ENCODE measurements around the gene ACOXL.

ACOXL gene

DNA sequence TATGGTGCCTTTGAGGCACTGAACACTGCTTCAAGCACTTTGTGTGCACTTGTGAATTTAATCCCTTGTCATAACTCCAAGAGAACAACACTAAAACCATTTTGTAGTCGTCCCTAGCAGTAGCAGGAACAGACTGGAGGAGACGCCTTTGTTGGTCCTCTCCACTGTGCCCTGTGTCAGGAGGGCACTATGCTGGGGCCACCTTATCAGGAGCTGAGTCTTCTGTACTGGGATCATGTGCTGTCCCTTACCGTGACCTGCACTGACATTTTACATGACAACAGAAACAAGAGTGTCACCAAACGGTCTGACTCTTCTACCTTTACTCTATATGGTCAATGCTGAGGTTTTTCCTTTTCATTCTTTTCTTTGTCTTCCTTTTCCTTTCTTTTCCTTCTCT, 62.0 kb downstream of the ACOXL start:
- DNase-seq (ENCODE audit: low spot score): no peak

DNA sequence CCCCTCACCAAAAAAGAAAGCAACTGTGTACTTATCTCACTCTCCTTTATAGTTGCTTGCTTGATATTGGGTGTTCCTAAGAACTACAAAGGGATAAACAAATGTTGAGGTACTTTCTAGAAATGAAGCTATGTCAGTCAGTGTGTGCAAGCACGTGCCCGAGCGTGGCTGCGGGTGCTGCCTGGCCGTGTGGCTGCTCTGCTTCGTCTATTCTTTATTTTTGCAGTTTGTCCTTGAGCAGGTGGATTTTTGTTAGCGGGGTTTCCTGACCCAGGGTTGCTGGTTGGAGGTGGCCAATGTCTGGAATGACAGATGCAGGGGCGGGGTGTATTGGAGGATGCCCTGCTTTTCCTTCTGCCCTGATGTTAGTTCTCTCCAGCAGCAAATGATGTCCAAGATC, 62.6 kb downstream of the ACOXL start:
- no peak for DNase-seq (ENCODE audit: low spot score)

DNA sequence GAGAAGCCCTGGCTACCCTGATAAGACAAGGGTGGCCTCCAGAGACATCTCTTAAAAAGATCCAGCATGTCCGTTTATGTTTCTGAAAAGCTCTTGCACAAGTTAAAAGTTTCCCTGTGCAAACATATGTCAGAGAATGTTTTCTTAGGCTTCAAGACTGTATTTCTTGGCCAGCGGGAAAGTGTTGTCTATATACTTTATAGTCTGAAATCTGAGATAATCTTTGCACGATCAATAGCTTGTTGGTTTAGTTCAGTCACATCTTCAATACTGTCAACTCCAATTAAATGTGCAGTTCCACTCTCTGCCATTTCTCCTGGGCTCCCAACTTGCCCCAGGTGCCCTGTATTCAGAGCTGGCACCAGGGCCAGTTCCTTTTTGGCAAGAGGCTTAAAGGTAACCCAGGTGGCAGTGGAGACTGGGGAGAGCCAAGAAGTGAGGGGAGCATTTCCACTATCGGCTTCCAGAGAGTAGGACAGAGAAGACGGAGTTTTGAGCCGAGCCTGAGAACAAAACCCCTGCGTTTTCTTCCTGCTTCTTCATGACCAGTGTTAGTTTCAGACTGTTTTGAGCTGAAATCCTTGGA, 64.4 kb downstream of the ACOXL start:
- DNase-seq (ENCODE audit: low spot score): no peak

DNA sequence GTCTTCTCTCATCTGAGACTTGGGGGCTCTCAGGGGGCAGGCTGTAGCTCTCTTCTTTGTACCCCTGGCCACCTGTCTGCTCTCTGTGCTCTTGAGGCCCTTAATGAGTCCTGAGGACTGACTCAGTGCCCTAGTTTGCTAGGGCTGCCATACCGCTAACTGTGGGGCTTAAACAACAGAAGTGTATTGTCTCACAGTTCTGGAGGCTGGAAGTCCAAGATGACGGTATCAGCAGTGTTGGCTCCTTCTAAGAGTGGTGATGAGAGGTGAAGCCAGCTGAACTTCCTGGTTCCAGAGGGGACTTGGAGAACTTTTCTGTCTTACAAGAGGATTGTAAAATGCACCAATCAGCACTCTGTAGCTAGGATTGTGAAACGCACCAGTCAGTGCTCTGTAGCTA, 67.0 kb downstream of the ACOXL start:
- no peak for DNase-seq (ENCODE audit: low spot score)

DNA sequence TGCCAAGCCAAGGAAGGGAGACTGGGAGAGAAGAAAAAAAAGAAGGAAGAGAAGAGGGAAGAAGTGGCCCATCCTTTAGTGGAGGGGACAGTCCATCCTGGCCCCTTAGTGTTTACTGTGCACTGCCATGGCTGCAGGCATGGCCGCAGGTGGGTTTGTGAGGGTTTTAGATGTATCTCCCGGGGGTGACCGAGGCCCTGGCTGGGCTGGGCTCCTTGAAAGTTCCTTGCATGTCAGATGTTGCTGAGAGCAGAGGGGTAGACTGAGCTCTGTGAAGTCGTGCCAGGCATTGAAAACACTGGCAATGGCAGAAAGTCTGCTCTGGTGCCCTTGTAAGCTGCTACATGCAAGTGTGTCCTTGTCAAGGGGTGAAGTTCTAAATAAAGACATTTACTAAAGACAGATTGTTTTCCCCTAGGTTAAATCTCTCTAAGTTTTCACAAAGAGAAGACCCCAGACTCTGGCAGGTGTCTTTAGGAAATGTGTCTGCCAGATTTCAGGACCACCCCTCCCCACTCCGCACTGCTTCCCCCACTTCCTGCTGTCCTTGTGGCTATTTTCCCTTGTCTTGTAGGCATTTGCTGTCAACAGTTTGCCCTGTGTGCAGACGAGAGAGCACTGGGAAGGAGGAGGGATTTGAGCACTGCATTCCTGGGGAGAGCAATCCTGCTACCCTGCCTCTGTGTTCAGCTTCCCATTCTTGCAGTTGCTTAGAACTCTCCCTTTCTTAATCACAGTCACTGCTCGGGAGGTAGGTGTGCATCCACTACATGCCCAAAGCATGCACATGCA, 68.4 kb downstream of the ACOXL start:
- no peak for DNase-seq (ENCODE audit: low spot score)

DNA sequence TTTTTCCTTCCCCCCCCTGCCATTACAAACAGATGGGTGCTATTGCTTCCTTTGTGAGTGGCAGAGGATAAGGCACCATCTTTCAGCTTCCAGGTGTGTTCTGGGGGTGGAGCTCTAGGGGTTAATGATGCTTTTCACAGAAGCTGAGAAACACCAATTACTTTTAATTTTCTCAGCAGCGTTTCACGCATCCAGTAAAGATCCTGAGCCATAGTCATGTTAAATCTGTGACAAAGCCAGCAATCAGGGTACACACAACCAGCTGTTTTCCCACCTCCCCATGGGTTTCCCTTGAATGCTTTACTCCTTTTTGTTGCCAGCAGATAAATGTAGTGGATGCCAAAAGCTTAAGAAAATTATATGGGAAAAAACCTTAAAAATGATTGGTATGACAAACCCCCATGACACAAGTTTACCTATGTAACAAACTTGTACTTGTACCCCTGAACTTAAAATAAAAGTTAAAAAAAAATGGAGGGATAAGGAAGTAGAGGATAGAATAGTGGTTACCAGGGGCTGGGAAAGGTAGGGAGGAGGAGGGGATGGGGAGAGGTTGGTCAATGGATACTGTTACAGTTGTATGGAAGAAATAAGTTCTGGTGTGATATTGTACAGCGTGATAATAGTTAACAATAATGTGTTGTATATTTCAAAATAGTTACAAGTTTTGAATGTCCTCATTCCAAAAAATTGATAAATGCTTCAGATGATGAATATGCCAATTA, 70.0 kb downstream of the ACOXL start:
- DNase-seq (ENCODE audit: low spot score): no peak

DNA sequence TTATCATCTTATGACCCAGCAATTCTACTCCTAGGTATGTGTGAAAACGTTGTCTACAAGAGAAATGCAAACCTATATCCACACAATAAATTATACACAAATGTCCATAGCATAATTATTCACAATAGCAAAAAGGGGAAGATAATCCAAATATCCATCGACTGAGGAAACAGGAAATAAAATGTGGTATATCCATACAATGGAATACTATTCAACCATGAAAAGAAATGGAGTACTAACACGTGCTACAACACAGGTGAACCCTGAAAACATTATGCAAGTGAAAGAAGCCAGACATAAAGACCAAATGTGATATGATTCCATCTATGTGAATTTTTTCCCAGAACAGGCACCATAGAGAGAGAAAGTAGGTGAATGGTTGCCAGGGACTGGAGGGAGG, 72.1 kb downstream of the ACOXL start:
- no peak for DNase-seq (ENCODE audit: low spot score)

DNA sequence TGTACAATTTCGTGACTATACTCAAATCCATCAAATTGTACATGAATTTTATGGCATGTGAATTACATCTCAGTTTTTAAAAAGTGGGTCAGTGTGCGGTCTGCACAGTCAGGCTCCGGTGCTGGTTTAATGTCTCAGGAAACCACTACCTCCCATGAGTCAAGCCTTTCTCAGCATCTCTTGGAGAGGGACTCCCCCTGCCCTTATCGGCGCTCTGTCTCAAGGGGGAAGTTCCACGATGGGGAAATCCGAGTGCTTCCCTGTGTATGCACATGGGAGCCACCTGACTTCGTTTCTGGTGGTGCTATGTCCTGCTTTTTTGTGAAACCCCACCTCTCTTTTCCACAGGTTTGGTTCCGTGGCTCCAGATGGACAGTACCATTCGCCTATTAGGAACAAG, 72.5 kb downstream of the ACOXL start:
- DNase-seq (ENCODE audit: low spot score): no peak

DNA sequence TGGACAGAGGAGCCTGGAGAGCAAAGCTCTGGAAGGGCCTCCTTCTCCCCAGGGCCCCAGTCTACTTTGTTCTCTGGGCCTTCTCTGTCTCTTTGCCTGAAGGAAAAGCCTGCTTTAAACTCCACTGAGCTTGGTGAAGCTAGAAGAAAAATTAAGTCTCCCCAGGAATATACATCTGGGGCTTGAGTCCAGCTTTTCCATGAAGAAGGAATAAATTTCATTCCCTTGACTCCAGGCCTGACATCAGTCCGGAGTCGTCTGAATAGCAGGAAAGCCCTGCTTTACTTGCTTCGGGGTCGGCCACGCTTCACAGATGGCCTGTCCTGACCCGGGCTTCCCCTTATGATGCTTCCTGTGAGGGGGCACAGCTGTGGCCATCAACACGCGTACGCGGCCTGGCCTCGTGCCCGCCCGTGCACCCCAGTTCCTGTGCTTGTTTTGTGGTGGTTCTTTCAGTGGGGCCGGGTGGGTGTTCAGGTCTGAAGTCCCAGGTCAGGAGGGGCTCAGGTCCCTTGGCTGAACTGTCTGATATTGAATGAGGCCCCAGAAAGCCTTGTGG, 73.6 kb downstream of the ACOXL start:
- DNase-seq (ENCODE audit: low spot score): no peak

DNA sequence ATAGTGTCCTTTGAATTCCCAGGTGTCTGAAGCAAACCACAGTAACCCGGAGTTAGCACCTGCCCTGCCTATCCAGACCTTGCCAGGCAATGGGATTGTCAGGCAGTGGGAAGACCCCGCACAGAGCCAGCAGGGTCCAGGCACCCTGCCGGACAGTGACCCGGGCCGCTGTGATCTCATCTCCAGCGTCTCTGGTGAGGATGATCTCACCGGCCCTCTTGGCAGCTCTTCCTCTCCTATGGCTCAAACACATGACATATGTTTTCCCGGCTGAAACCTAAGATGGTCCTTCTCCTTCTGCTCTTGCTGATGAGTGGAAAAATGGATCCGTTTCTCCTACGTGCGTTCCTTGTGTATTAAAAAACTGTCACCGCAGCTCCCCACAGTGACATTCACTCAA, 75.1 kb downstream of the ACOXL start:
- DNase-seq (ENCODE audit: low spot score): peak; percentile 80

DNA sequence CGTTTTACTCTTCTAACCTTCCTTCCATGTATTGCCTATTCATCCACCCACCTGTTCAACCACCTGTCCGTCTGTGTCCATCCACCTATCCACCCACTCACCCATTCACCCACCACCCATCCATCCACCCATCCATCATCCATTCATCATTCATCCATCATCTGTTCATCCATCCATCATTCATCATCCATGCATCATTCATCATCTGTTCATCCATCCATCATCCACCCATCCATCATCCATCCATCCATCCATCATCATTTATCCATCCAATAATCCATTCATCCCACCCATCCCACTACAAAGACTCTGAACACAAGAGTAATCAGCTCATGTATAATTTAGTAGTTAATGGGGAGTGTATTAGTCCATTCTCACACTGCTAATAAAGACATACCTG, 78.0 kb downstream of the ACOXL start:
- no peak for DNase-seq (ENCODE audit: low spot score)

DNA sequence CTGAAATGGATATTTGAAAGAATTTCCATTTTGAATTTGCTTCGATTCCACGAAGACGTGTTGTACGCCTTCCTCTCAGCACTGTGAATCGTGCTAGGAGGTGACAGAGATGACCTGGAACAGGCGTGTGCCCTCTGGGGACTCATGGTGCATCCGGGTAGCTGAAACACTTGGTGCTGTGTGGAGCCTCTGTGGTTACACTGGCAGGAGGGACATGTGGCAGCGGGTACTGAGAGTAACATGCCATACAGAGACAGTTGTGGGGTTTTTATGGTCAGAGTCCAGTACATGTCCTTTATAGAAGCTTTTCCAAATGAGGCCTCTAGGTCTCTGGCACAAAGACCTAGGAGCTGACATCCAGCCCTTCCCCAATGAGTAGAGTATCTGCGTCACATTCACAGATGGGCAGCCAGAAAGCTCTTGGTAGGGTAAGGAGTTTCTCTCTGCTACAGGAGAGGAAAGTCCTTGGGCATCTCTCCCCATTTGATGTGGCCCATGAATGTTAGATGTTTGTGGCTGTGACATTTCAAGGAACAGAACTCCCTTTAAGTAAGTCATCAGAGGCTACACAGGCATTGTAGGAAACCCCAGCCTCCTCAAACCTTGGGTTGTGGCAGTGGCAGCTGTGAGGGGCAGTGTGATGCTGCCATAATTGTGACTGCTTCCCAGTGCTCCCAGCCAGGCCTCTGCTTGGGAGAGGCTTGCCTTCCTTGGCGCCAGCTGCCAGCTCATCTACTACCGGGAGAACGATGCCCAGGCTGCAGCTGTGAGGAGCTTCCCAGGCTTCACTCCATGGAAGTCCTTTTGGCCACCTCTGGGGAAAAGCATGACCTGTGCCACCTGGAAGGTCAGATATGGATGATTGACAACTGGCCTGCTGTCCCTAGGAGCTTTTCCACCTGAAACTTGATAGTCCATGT, 80.6 kb downstream of the ACOXL start:
- no peak for DNase-seq (ENCODE audit: low spot score)

DNA sequence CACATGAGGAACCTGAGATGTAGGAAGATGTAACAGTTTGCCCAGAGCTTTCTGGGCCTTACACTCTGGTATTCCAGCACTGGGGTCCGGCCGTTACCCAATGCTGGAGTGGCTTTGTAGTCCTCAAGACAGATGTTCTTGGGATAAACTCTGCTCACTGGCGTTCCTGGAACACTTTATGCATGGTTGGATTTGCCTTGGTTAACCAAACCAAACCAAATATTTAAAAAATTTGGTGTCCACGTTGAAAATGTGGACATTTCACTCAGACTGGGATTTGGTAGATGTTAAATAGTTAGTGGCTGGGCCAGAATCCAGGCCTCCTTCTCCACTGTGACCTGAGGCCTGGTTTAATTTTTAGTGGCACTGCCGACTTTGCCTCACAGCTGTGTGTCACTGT, 81.5 kb downstream of the ACOXL start:
- DNase-seq (ENCODE audit: low spot score): no peak

DNA sequence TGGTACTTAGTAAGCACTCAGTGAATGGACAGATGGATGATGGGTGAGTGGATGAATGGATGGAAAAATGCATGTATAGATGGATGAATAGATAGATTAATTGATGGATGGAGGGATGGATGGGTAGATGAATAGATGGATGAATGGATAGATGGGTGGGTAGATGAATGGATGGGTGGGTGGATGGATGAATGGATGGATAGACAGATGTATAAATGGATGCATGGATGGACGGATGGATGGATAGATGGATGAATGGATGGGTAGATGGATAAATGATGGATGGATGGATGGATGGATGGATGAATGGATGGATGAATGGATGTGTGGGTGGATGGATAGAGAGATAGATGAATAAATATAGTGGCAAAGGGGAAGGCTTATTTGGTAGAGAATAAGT, 83.6 kb downstream of the ACOXL start:
- no peak for DNase-seq (ENCODE audit: low spot score)

DNA sequence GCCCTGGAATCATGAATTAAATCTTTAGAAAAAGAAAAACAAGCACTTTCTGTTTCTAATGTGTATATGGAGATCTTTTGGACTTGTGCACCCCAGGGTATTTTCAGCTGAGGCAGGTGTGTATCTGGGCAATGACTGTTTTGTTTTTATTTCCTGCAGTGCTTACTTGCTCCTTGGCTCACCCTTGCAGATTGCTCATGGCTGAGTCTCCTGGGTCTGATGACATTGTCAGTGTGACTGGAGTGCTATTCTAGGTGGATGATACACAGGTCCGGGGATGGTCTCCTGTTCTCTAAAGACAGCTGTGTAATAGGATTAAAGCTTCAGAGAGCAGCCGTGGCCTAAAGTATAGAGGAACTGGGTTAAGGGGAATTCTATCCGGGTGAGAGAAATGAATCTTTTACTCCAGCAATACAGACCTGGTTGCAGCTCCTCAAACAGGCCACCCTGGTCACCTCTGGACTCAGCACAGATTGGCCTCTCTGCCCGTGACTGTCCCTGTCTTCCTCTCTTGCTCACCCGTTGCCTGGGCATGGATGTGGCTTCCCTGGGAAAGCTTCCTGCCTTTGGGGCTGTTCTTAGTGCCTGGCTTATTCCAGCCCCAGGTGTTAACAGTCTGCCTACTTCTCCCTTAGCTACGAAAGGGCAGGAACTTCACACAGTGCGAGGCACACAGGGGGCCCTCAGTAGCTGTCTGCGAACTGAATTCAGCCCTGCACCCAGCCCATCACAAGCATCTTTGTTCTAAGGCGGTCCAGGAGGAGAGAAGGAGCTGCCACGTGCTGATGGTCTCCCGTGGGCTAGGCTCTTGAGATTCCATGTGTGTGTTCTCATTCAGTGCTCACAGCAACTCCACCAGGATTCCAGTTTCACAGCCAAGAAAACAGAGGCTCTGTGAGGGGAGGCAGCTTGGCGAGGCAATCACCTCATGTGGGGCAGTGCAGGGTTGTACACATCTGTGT, 84.3 kb downstream of the ACOXL start:
- no peak for DNase-seq (ENCODE audit: low spot score)

DNA sequence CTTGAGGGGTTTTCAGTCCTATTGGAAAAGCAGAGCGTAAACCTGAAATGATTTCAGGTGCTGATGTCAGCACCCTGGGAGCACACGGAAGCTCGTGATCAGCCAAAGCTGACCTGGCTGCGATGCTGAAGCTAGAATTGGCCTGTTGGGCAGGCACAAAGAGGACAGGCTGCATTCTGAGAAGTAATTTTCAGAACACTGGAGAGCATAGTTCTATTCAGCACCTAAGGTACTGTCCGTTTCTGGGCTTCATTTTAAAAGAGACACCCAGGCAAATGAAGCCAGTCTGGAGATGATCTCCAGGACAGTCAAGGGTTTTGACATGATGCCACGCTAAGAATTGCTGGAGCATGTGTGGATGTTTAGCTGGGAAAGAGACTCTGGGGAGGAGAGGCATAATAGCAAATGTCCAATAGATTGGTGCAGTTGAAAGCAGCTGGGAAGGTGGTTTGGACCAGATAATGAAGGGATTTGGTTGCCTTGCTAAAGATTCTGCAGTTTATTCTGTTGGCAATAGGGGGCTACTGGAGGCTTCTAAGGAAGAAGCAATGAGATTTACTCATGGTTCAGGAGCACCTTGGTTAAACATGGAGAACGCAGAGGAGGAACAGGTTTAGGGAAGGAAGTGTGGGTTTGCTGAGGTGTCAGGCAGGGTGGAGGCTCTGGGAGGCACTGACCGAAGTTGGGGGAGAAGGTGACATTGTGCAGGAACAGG, 86.6 kb downstream of the ACOXL start:
- DNase-seq (ENCODE audit: low spot score): no peak

DNA sequence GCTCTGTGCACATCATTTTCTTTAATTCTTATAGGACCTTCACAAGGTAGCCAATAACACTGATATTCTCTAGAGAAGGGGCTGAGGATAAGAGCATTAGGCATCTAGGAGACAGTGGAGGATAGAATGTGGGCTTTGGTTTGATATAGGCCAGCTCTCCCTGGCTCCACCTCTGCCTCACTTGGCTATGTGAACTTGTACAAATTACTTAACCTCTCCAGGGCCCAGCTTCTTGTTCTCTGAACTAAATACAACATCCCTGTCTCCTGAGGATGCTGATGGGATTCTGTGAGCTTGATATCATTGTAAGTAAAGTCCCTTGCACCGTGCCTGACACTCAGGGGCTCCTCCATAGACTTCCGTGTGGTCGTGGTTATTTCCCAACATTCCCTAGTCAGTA, 87.3 kb downstream of the ACOXL start:
- no peak for DNase-seq (ENCODE audit: low spot score)

DNA sequence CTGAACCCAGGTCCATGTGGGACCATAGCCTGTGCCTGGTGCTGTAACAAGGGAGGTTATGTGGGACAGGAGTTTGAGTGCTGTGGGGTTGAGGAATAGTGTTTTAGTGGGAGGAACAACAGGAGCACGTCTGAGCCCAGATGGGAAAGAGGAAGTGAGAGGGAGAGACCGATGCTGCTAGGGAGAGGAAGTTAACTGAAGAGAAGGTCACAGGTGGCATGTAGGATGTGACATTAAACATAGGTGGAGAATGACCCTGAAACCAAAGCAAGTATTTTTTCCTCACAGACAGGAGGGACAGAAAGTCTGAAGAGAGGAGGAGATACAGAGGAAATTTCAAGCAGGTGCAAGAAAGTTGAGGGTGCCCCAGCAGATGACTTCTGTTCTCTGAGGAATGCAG, 87.8 kb downstream of the ACOXL start:
- no peak for DNase-seq (ENCODE audit: low spot score)

DNA sequence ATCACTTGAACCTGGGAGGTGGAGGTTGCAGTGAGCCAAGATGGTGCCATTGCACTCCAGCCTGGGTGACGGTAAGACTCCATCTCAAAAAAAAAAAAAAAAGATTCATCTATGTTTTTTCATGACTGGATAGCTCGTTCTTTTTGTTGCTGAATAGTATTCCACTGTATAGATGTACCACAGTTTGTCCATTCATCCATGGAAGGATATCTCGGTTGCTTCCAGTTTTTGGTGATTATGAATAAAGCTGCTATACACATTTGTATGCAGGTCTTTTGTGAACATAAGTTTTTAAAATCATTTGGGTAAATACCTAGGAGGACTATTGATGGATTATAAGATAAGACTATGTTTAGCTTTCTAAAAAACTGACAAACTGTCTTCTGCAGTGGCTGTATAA, 90.8 kb downstream of the ACOXL start:
- DNase-seq (ENCODE audit: low spot score): no peak

DNA sequence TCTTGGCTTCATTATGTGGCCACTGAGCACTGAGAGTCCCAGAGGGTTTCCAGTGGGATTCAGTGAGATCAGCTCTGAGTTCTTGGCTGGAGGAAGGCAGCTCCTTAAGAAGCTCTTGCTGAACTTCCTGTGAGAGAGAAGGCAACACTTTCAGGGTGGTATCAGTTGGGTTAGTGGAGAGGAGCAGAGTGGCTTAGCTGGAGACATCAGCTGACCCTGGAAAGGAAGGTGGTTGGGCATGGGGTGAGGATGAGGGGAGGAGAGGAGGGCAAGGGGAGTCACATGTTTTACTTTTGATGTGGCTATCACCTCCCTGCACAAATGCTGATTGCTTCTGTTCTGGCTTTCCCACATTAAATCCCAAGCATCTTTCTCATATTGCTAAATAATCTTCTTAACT, 95.1 kb downstream of the ACOXL start:
- DNase-seq (ENCODE audit: low spot score): no peak
